ENCODE data around the gene MYOC.
"Not testable (repeated sequence)": the region's sequence is repeated elsewhere in the genome, so short reads cannot be mapped to it uniquely, and the experiment has no call there.

Gene MYOC

DNA sequence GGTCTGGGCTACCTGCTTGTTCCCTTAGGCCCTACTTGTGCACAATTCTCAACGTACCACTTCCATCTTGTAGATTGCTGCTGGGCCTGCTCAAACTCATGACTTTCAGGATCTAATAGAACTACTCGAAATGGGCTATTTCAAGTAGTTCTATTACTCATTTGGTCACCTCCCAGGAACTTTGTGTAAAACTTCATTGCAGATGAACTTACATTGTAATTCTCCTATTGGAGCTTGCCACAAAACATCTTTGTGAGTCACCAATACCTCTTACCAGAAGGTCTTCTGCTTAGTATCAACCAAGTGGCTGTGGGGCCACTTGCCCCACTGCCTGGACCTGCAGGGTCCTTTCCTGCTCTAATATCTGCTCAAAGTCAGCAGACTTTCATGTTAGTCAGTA, 41.2 kb downstream of the MYOC start:
- no peak overlapping the region for H3K27ac ChIP-seq
- no peak for TF ChIP-seq ZFX (IDR thresholded peaks at IDR 0.05)
- TF ChIP-seq, protein P1, sequence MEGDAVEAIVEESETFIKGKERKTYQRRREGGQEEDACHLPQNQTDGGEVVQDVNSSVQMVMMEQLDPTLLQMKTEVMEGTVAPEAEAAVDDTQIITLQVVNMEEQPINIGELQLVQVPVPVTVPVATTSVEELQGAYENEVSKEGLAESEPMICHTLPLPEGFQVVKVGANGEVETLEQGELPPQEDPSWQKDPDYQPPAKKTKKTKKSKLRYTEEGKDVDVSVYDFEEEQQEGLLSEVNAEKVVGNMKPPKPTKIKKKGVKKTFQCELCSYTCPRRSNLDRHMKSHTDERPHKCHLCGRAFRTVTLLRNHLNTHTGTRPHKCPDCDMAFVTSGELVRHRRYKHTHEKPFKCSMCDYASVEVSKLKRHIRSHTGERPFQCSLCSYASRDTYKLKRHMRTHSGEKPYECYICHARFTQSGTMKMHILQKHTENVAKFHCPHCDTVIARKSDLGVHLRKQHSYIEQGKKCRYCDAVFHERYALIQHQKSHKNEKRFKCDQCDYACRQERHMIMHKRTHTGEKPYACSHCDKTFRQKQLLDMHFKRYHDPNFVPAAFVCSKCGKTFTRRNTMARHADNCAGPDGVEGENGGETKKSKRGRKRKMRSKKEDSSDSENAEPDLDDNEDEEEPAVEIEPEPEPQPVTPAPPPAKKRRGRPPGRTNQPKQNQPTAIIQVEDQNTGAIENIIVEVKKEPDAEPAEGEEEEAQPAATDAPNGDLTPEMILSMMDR (conservative IDR thresholded peaks at IDR 0.05) = no peak

DNA sequence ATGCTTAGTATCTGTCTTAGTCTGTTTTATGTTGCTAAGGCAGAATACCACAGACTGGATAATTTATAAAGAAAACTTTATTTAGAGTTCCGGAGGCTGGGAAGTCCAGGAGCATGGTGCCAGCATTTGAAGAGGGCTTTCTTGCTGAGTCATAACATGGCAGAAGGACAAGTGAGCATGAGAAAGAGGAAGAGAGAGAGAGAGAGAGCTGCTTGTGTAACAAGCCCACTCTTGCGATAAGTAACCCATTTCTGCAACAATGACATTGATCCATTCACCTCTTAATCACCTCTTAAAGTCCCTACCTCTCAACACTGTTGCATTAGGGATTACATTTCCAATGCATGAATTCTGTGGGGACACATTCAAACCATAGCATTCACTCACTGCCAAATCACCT, 42.1 kb downstream of the MYOC start:
- no peak for TF ChIP-seq ZFX (IDR thresholded peaks at IDR 0.05)
- TF ChIP-seq, protein P1 (conservative IDR thresholded peaks at IDR 0.05) = no peak
- no peak overlapping the region for H3K27ac ChIP-seq

DNA sequence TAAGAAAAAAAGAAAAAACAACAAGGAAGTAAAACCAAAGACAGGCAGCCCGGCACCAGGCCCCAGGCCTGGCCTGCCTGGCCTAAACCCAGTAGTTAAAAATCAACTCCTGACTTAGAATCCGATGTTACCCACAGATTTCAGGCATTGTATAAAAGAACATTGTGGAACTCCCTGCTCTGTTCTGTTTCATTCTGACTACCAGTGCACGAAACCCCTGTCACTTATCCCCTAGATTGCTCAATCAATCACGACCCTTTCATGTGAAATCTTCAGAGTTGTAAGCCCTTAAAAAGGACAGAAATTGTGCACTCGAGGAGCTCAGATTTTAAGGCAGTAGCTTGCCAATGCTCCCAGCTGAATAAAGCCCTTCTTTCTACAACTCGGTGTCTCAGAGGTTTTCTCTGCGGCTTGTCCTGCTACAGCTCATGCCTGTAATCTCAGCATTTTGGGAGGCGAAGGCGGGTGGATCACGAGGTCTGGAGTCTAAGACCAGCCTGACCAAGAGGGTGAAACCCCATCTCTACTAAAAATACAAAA, 46.0 kb downstream of the MYOC start:
- no peak overlapping the region for H3K27ac ChIP-seq
- TF ChIP-seq ZFX (IDR thresholded peaks at IDR 0.05) = no peak
- TF ChIP-seq, protein P1 (conservative IDR thresholded peaks at IDR 0.05) = no peak

DNA sequence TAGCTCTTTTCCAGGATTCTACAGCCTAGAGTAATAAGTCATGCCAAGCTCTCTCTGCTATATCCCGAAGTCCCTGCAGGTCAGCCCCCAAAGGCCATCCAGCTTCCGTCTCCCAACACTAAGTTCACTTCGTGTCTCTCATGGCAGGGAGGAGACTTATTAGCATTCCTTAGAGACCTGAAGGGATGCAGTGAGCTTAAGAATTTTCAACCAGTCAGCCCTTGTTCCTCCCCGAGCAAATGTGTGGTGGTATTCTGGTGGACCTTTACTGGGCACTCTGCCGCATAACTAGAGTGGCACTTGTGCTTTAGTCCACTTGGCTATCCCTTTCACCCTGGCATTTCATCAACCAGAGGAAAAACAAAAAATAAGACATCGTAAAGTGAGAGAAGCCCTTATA, 49.4 kb downstream of the MYOC start:
- not testable (repeated sequence) for H3K27ac ChIP-seq

DNA sequence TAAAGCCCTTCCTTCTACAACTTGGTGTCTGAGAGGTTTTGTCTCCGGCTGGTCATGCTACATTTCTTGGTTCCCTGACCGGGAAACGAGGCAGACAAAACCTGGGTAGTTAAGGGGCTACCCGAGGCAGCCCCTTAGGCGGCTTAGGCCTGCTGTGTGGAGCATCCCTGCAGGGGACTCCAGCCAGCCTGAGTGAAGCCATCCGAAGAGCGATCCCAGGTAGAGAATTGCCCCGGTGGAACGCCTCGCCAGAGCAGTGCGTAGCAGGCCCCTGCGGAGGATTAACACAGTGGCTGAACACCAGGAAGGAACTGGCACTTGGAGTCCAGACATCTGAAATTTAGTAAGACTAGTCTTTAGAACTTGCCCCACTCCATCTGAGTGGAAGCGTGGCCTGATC, 51.6 kb downstream of the MYOC start:
- no peak overlapping the region for H3K27ac ChIP-seq
- TF ChIP-seq ZFX (IDR thresholded peaks at IDR 0.05) = no peak
- TF ChIP-seq, protein P1 (conservative IDR thresholded peaks at IDR 0.05) = no peak

DNA sequence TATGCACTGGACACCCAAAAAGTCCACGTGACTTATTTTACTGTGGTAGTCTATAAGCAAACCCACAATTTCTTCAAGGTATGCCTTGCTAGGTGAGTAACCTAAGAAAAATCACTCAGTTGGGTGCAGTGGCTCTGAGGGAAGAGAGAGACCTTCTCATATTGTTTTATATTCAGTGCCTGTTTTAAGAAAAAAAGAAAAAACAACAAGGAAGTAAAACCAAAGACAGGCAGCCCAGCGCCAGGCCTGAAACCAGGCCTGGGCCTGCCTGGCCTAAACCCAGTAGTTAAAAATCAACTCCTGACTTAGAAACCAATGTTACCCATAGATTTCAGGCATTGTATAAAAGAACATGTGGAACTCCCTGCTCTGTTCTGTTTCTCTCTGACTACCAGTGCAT, 52.2 kb downstream of the MYOC start:
- H3K27ac ChIP-seq = not testable (repeated sequence)

DNA sequence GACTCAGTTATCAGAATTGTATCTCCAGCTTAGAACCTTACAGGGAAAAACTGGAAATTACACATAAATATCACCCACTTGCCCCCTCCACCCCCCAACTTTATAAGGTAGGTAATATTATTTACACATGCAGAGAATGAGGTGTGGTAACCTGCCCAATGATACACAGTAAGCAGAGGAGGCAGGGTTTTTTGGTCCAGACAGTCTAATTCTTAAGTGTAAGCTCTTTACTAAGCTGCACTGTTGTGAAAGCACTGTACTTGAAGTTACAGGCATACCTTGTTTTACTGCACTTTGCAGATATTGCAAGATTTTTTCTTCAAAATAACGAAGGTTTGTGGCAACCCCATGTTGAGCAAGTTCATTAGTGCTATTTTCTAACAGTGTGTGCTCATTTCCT, 55.3 kb downstream of the MYOC start:
- no peak overlapping the region for H3K27ac ChIP-seq
- TF ChIP-seq ZFX (IDR thresholded peaks at IDR 0.05) = no peak
- TF ChIP-seq, protein P1 (conservative IDR thresholded peaks at IDR 0.05) = no peak

DNA sequence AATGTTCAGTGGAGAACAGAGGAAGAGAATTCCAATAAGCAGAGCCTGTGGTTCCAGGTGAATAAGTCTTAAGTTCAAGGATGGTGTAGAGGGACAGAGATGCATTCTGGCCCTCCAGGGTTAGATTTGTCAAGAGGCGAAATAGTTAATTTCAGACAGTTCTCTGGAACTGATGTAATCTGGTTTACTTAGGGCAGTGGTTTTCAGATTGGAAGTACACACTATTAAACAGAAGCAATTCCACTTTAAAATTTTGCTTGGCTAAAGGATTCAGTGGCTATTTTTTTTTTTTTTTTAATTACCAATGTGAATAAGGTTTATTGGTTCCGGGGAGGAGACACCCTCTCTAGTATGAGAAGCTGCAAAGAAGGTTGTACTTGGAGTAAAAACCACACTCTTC, 55.8 kb downstream of the MYOC start:
- no peak overlapping the region for H3K27ac ChIP-seq
- TF ChIP-seq ZFX (IDR thresholded peaks at IDR 0.05) = no peak
- TF ChIP-seq, protein P1 (conservative IDR thresholded peaks at IDR 0.05) = no peak

DNA sequence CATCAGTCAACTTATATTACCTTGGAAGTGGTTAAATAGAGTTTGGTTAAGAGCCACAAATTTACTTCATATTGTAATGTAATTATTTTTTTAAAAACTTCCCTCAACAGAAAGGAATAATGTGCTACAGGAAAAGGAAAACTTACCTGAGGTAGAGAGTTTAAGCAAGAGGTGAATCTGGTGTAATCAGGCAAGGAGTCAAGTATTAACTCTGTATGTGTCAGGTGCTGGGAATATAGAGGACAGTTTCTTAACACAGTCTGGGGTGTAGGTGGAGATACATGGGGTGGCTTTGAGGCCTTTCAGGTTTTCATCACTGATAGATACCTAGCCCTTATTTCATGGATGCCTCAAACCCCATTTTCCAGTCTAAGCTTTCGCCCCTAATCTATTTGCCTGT, 56.4 kb downstream of the MYOC start:
- H3K27ac ChIP-seq = no peak overlapping the region
- TF ChIP-seq, protein P1 (conservative IDR thresholded peaks at IDR 0.05) = no peak
- no peak for TF ChIP-seq ZFX (IDR thresholded peaks at IDR 0.05)
